Caco-2 (cell line): ENCODE results near the gene SPRR3. TPM values are rescaled to one million over a fixed set of nuclear protein-coding genes. Genes with fewer than 3 reads are reported as not detected.

Source experiments
- BruUV-seq: library from RNA; stranded (reverse); fragments of 400-500 nt; replicated peaks from 2 replicates; lab custom pipeline; 2021; lab: Mats Ljungman, UMichigan
- CTCF ChIA-PET: fragments of 300-600 bp; sonication (Branson Sonifier 250); formaldehyde crosslinking; loops from one replicate; lab custom pipeline; 2022; ENCODE audit warnings: antibody characterized with exemption; lab: Charles Lee
- POLR2A ChIA-PET: fragments of 300-600 bp; sonication (Branson Sonifier 250); formaldehyde crosslinking; loops from one replicate; lab custom pipeline; 2022; ENCODE audit warnings: antibody characterized with exemption; lab: Charles Lee
- DNase-seq, 2 experiments: peaks; one replicate each; pipeline versions ENCODE4 v3.0.0 to v3.0.0-alpha.2; 2020 to 2022
- H3K27me3 ChIP-seq: replicated peaks from 2 replicates; pipeline ENCODE4 v1.6.0; 2011; ENCODE audit warnings: low read length; ENCODE audit not compliant: control insufficient read depth, insufficient read depth
- H3K36me3 ChIP-seq: 2 replicates; pipeline ENCODE4 v1.5.1; 2011; ENCODE audit warnings: low read length; ENCODE audit not compliant: control insufficient read depth, insufficient read depth
- H3K4me1 ChIP-seq: fragments of 250-450 bp; sonication (Bioruptor Pico); 2 replicates; pipeline ENCODE4 v1.5.1; 2020; ENCODE audit warnings: mild to moderate bottlenecking
- H3K4me3 ChIP-seq: 2 replicates; pipeline ENCODE4 v1.5.1; 2011; ENCODE audit warnings: low read depth, mild to moderate bottlenecking, control low read depth, low read length
- H3K9me3 ChIP-seq: fragments of 250-450 bp; sonication (Bioruptor Pico); 2 replicates; pipeline ENCODE4 v1.5.1; 2020; ENCODE audit warnings: mild to moderate bottlenecking, moderate library complexity
- H3K27ac Mint-ChIP-seq: one replicate; pipeline ENCODE4 v1.8.0; 2022; ENCODE audit warnings: mixed read lengths; ENCODE audit not compliant: unreplicated experiment
- H3K27me3 Mint-ChIP-seq: one replicate; pipeline ENCODE4 v1.8.0; 2022; ENCODE audit warnings: mixed read lengths; ENCODE audit not compliant: insufficient read depth, unreplicated experiment
- H3K36me3 Mint-ChIP-seq: one replicate; pipeline ENCODE4 v1.8.0; 2022; ENCODE audit warnings: mild to moderate bottlenecking, mixed read lengths; ENCODE audit not compliant: insufficient read depth, unreplicated experiment
- H3K4me1 Mint-ChIP-seq: one replicate; pipeline ENCODE4 v1.8.0; 2022; ENCODE audit warnings: low read depth, mixed read lengths; ENCODE audit not compliant: unreplicated experiment
- H3K4me3 Mint-ChIP-seq: one replicate; pipeline ENCODE4 v1.8.0; 2022; ENCODE audit warnings: mild to moderate bottlenecking, moderate library complexity, mixed read lengths; ENCODE audit not compliant: unreplicated experiment
- H3K9me3 Mint-ChIP-seq: one replicate; pipeline ENCODE4 v1.8.0; 2022; ENCODE audit warnings: mixed read lengths; ENCODE audit not compliant: unreplicated experiment
- CTCF ChIP-seq, 2 experiments: fragments of 200-600 bp in 1 of 2; IDR thresholded peaks; 1 replicate in 1 of 2; 2 replicates in 1 of 2; pipeline versions ENCODE4 v1.5.1 to v1.8.0; 2011 to 2022; ENCODE audit warnings: antibody characterized with exemption in 1 of 2, control low read depth in 1 of 2, inconsistent platforms in 1 of 2, low read depth in 1 of 2, low read length in 1 of 2, mild to moderate bottlenecking in 1 of 2, moderate library complexity in 1 of 2; ENCODE audit not compliant: insufficient read depth in 1 of 2, severe bottlenecking in 1 of 2, unreplicated experiment in 1 of 2
- intact Hi-C: fragments of 100-400 bp; cut with micrococcal nuclease; formaldehyde crosslinking; loops from one replicate; pipeline ENCODE4 v1.10.0; 2022; ENCODE audit not compliant: unreplicated experiment
- total RNA-seq: library from RNA; stranded (reverse); gene quantifications from 2 replicates; pipeline ENCODE4 v1.2.3, GENCODE V29; 2022

SPRR3 gene
- total RNA-seq, 1 experiment from 2014 or later = 0.70 TPM

DNA sequence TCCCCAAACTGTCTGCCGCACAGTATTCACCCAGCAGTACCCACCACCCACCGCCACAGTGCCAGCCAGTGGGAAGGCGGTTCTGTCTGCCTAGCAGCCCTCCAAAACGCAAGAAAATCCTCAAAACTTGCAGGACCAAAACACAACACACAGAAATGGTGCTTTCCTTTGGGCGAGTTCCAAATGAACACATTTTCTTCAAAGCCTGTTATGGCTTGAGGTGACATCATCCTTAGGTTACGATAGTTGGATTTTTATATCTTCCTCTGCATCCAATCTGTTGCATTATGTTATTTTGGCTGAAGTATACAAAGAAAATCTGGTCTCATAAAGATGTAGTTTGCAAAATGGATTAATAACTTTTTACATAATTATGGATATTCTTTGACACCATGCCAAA, 8.4 kb upstream of the SPRR3 start:
- no peak overlapping the region for H3K27ac Mint-ChIP-seq
- TF ChIP-seq CTCF (IDR thresholded peaks at IDR 0.05; ENCODE audit: insufficient read depth in 1 of 2, low read depth in 1 of 2, low read length in 1 of 2, severe bottlenecking in 1 of 2, unreplicated experiment in 1 of 2) = no peak
- no TSS peak for BruUV-seq

DNA sequence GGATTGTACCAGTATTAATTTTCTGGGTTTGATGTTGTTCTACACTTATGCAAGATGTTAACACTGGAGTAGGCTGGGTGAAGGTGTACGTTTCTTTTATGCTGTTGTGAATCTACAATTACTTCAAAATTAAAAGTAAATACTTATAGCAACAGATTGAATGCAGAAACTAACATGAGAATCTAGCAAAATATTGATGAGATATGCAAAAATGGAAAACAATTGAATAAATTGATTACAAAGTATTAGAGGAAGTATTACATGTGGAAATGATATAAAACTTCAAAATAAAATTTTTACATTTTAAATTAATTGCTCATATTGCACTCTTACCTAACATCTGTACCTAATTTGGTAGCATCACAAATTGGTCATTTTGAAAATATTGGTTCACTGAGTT, 5.7 kb upstream of the SPRR3 start:
- no TSS peak for BruUV-seq
- H3K4me1 ChIP-seq = no peaks in the 10 kb centered on the region
- H3K27ac Mint-ChIP-seq = no peak overlapping the region
- no peaks in the 10 kb centered on the region for H3K36me3 Mint-ChIP-seq
- no peak overlapping the region for H3K4me3 ChIP-seq
- peaks cover 17% of the 10 kb centered on the region for H3K9me3 Mint-ChIP-seq
- H3K9me3 ChIP-seq = no peaks in the 10 kb centered on the region
- no peaks in the 10 kb centered on the region; the same call in 1 of the 2 replicates for H3K27me3 ChIP-seq
- H3K4me1 Mint-ChIP-seq = peaks cover 5% of the 10 kb centered on the region
- POLR2A ChIA-PET = no interaction called here
- intact Hi-C loops = no loop called here
- no peak overlapping the region for H3K4me3 Mint-ChIP-seq
- CTCF ChIA-PET = no interaction called here
- TF ChIP-seq CTCF (IDR thresholded peaks at IDR 0.05; ENCODE audit: insufficient read depth in 1 of 2, low read depth in 1 of 2, low read length in 1 of 2, severe bottlenecking in 1 of 2, unreplicated experiment in 1 of 2) = no peak
- no peak for DNase-seq
- H3K36me3 ChIP-seq = no peaks in the 10 kb centered on the region
- H3K27me3 Mint-ChIP-seq = peaks cover 6% of the 10 kb centered on the region

More for the DNA sequence above, 8.4 kb upstream of the SPRR3 start:
- no peak overlapping the region for H3K4me3 Mint-ChIP-seq
- no peaks in the 10 kb centered on the region for H3K4me1 ChIP-seq
- ChIA-PET CTCF (no interaction called here), POLR2A (no interaction called here)
- H3K4me1 Mint-ChIP-seq = no peaks in the 10 kb centered on the region
- H3K27me3 Mint-ChIP-seq = peaks cover 6% of the 10 kb centered on the region
- peaks cover 2% of the 10 kb centered on the region; the same call in 1 of the 2 replicates for H3K9me3 ChIP-seq
- no peak overlapping the region for H3K4me3 ChIP-seq
- DNase-seq = no peak
- H3K36me3 ChIP-seq = no peaks in the 10 kb centered on the region
- H3K9me3 Mint-ChIP-seq = peaks cover 9% of the 10 kb centered on the region
- H3K27me3 ChIP-seq = no peaks in the 10 kb centered on the region
- H3K36me3 Mint-ChIP-seq = no peaks in the 10 kb centered on the region
- intact Hi-C loops = no loop called here

DNA sequence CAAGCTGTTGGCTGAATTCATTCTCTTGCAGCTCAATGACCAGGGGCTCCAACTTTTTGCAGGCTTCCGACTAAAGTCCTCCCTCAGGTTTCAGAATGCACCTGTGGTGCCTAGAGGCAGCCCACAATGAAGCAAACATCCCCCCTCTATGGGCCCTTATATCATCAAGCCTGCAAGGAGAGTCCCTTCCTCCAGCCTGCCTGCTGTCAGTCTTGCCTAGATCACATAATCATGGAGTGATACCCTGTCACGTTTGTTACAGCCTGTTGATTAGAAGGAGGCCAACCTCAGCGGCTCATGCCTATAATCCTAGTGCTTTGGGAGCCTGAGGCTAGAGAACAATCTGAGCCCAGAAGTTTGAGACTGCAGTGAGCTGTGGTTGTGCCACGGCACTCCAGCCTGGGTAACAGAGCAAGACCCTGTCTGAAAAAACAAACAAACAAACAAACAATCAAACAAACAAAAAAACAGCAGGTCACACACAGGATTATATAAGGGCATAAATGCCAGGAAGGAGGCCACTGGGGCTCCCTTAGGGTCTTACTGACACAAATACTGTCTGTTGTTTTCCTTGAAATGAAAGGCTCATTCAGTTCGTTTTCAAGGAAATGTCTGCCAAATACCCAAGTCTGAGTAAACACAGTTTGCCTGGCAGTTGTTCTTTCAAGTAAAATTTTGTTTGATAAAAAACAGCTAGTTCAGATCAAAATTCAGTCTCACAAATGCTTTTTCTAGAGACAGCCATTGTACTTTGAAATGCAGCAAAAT, 4.7 kb upstream of the SPRR3 start:
- no peaks in the 10 kb centered on the region for H3K9me3 ChIP-seq
- ChIA-PET POLR2A (interaction anchor here (0.6 kb wide), 1 partner anchor 46 kb away, joined by 3 read pairs; no protein-coding TSS in a partner anchor), CTCF (no interaction called here)
- intact Hi-C loops = no loop called here
- DNase-seq = no peak
- Mint-ChIP-seq H3K27ac (no peak overlapping the region), H3K4me3 (no peak overlapping the region), H3K4me1 (peaks cover 7% of the 10 kb centered on the region), H3K27me3 (no peaks in the 10 kb centered on the region), H3K9me3 (peaks cover 19% of the 10 kb centered on the region), H3K36me3 (no peaks in the 10 kb centered on the region)
- no TSS peak for BruUV-seq
- peaks cover 8% of the 10 kb centered on the region for H3K4me1 ChIP-seq
- no peaks in the 10 kb centered on the region; the same call in 1 of the 2 replicates for H3K27me3 ChIP-seq
- no peak for TF ChIP-seq CTCF (IDR thresholded peaks at IDR 0.05; ENCODE audit: insufficient read depth in 1 of 2, low read depth in 1 of 2, low read length in 1 of 2, severe bottlenecking in 1 of 2, unreplicated experiment in 1 of 2)
- H3K36me3 ChIP-seq = no peaks in the 10 kb centered on the region
- no peak overlapping the region for H3K4me3 ChIP-seq
